Aortic smooth muscle cell (primary cell): ENCODE data around the gene SRRT. TPM values are rescaled to one million over a fixed set of nuclear protein-coding genes. Genes with fewer than 3 reads are reported as not detected.

Source experiments
- total RNA-seq: library from RNA; depleted of rRNA; stranded (reverse); fragments of >200 nt; gene quantifications from 2 replicates; pipeline ENCODE4 v1.2.3, GENCODE V29; 2014

Gene SRRT, protein sequence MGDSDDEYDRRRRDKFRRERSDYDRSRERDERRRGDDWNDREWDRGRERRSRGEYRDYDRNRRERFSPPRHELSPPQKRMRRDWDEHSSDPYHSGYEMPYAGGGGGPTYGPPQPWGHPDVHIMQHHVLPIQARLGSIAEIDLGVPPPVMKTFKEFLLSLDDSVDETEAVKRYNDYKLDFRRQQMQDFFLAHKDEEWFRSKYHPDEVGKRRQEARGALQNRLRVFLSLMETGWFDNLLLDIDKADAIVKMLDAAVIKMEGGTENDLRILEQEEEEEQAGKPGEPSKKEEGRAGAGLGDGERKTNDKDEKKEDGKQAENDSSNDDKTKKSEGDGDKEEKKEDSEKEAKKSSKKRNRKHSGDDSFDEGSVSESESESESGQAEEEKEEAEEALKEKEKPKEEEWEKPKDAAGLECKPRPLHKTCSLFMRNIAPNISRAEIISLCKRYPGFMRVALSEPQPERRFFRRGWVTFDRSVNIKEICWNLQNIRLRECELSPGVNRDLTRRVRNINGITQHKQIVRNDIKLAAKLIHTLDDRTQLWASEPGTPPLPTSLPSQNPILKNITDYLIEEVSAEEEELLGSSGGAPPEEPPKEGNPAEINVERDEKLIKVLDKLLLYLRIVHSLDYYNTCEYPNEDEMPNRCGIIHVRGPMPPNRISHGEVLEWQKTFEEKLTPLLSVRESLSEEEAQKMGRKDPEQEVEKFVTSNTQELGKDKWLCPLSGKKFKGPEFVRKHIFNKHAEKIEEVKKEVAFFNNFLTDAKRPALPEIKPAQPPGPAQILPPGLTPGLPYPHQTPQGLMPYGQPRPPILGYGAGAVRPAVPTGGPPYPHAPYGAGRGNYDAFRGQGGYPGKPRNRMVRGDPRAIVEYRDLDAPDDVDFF
- total RNA-seq: 37.4 and 52.7 TPM in 2 replicates

GRCh38 chr7:100874577-100875355 is at the start of gene SRRT:
SRRT (plus strand) TSS chr7:100875103; CDS start chr7:100875591, 488 bp downstream.

DNA sequence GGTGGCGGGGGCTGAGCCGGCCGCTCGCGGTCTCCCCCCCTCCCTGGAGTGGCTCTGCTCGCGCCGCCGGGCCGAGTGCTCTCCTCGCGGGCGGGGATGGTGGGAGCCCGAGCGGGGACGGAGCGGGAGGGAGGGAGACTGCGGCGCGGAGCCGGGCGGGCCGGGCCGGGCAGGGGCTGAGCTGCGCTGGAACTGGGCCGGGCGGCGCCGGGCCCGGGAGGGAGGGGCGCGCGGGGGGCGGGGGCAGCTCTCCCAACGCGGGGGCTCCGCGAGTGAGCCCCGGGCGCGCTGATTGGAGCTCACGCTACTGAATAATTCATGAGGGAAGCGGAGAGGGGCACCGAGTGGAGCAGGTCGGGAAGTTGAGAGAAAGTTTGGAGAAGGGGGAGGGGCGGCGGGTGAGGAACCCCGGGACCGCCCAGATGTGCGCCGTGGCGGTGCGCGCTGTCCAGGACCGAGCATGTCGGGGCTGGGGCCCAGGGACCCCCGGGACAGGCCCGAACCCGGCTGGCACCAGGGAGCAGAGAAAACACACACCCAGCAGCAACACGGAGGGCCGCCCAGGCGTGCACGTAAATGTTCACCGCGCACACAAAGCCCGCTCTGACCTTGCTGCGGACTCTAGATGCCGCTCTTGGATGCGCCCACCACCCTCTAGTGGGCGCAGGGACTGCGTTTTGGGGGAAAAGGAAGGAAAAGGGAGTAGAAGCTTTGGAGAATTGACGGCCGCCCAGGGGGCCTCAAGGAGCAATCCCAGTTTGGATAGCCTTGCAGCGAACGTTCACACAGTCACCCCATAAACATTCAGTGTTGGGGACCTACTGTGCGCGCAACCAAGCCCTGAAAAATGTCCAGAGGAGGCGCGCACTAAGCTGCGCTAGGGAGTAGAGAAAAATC is 47.3 kb upstream of the SRRT start, which contains the start of gene EPHB4:
Gene EPHB4, minus strand, starts transcription at position 194 of the 897 bp plus-strand sequence. CDS start 493 bp downstream, outside the sequence.

DNA sequence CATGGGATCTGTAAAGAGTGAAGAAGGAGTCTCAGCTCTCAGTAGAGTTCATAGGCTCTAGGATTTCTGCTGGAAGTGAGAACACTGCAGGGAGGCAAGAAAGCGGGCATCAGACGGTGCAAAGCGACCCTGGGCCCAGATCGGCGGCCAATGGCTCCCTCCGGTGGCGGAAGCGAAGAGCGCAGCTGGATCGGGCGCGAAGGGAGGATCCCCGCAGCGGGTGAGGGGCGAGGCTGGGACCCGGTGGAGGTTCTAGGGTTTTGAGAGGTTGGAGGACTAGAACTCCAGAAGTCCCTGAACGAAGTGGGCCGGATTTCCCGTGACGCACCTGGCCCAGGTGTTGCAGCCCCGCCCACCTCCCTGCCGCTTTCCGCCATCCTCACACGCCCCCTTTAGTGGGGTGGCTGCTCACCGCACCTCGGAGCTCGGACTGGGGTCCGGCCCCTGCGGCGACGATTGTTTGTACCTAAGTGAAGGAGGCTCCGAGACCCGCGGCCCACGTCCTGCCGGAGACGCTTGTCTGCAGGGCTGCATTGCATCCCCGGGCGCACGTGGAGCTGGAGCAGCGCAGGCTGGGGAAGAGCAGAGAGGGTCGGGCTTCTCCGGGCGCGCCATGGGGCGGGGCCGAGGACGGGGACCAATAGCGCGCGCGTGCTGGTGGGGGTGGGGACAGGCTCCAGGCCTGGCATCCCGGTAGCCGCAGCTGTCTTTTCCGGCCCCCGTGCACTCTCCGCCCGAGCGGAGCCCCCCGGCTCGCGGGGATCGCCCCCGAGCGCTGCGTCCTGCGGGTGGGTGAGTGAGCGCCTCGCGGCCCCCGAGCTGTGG is 22.6 kb upstream of the SRRT start, which contains the start of gene SLC12A9:
Gene SLC12A9, plus strand, starts transcription at position 666 of the 825 bp plus-strand sequence. CDS start 1,485 bp downstream, outside the sequence.

DNA sequence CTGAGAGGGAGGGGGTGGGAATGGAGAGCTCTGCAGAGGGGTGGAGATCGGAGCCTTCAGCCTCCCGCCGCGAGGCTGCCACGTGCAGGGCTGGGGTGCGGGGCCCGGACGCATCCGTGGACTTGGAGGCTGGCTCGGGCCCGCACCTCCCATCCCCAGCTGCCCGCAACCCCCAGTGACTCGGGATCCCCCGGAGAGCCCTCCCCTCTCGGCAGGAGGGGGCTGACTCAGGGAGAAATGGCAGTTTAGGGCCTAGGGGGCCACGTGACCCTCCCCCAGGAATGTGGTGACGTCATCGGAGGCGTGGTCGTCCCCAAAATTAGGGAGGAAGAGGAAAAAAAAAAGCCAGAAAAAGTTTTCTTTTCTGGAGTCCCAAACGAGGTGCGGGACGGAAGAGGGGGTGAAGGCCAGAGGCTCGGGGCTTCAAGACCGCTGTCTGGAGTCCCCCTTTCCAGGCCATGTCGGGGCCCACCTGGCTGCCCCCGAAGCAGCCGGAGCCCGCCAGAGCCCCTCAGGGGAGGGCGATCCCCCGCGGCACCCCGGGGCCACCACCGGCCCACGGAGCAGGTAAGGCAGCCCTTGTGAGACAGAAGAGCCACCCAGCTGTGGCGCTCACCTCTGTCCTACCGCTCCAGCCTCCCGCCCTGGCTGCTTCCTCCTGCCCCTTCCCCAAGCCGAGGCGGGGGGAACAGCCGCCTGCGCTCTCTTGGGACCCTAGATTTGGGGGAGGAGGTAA is 7.7 kb upstream of the SRRT start, which contains the start of gene TRIP6:
Gene TRIP6, plus strand, starts transcription at position 348 of the 736 bp plus-strand sequence. Its CDS starts 111 bp downstream, at position 459.

GRCh38 chr7:100888988-100889750 is 14.3 kb downstream of the SRRT start, which contains the start of gene UFSP1:
UFSP1 (minus strand) TSS chr7:100889715; CDS start chr7:100889271, 444 bp downstream.

GRCh38 chr7:100895701-100895955 is 20.7 kb downstream of the SRRT start, which contains the start of gene ACHE:
ACHE (minus strand) TSS chr7:100895888; CDS start chr7:100894232, 1,656 bp downstream.

Other genes with a start within 250 kb of the SRRT start
- gene TFR2, start 233.6 kb upstream of the SRRT start, total RNA-seq: 0.31 and 0.40 TPM in 2 replicates
- not detected in 2 replicates for gene ACTL6B, start 218.7 kb upstream of the SRRT start, total RNA-seq
- 84.4 and 86.5 TPM in 2 replicates for gene GNB2, start 201.4 kb upstream of the SRRT start, total RNA-seq
- 11.4 and 11.8 TPM in 2 replicates for gene GIGYF1, start 180.9 kb upstream of the SRRT start, total RNA-seq
- 30.2 and 34.5 TPM in 2 replicates for gene POP7, start 169.0 kb upstream of the SRRT start, total RNA-seq
- gene EPO, start 154.6 kb upstream of the SRRT start, total RNA-seq: not detected in 2 replicates
- gene ZAN, start 141.5 kb upstream of the SRRT start, total RNA-seq: not detected in 2 replicates
- gene EPHB4, start 47.6 kb upstream of the SRRT start, total RNA-seq: 14.1 and 16.4 TPM in 2 replicates
- 9.7 and 13.2 TPM in 2 replicates for gene SLC12A9, start 22.4 kb upstream of the SRRT start, total RNA-seq
- 89.4 and 93.8 TPM in 2 replicates for gene TRIP6, start 7.7 kb upstream of the SRRT start, total RNA-seq
- 3.1 and 4.9 TPM in 2 replicates for gene UFSP1, start 14.6 kb downstream of the SRRT start, total RNA-seq
- gene ACHE, start 20.8 kb downstream of the SRRT start, total RNA-seq: not detected in 2 replicates
- gene MUC3A, start 74.4 kb downstream of the SRRT start, total RNA-seq: not detected in 2 replicates
- gene MUC12, start 94.5 kb downstream of the SRRT start, total RNA-seq: 0.13 and 0.37 TPM in 2 replicates
- gene MUC17, start 145.0 kb downstream of the SRRT start, total RNA-seq: under 0.01 TPM in 1 of 2 replicates, not detected in the other
- gene TRIM56, start 210.4 kb downstream of the SRRT start, total RNA-seq: 21.1 and 23.5 TPM in 2 replicates